Epidermal melanocyte (primary cell): ENCODE data around the gene ADCY5.

Source experiments
- DNase-seq: peaks from one replicate; pipeline ENCODE4 v3.0.0; 2011; ENCODE audit warnings: low spot score; ENCODE audit not compliant: insufficient read length

The ADCY5 gene

GRCh38 chr3:123328851-123329635 is 119.8 kb downstream of the ADCY5 start:
- peak; percentile 76 for DNase-seq

GRCh38 chr3:123327956-123328850 is 120.7 kb downstream of the ADCY5 start:
- DNase-seq = no peak

- DNase-seq = no peak
Measured at GRCh38 chr3:123327480-123327879, 121.4 kb downstream of the ADCY5 start.

- DNase-seq = no peak
Measured at GRCh38 chr3:123326531-123326930, 122.4 kb downstream of the ADCY5 start.

- no peak for DNase-seq
Measured at GRCh38 chr3:123325766-123326256, 123.1 kb downstream of the ADCY5 start.

GRCh38 chr3:123324880-123325765 is 123.8 kb downstream of the ADCY5 start:
- no peak for DNase-seq

GRCh38 chr3:123323781-123324180 is 125.1 kb downstream of the ADCY5 start:
- no peak for DNase-seq

GRCh38 chr3:123322866-123323265 is 126.0 kb downstream of the ADCY5 start:
- DNase-seq = no peak

- DNase-seq = no peak
Measured at GRCh38 chr3:123321806-123322205, 127.1 kb downstream of the ADCY5 start.

GRCh38 chr3:123320221-123320620 is 128.7 kb downstream of the ADCY5 start:
- no peak for DNase-seq

- no peak for DNase-seq
Measured at GRCh38 chr3:123319760-123320159, 129.1 kb downstream of the ADCY5 start.

GRCh38 chr3:123318374-123318773 is 130.5 kb downstream of the ADCY5 start:
- DNase-seq = no peak

GRCh38 chr3:123317716-123318115 is 131.2 kb downstream of the ADCY5 start:
- no peak for DNase-seq

GRCh38 chr3:123315271-123315595 is 133.7 kb downstream of the ADCY5 start:
- DNase-seq = no peak

GRCh38 chr3:123314359-123315270 is 134.3 kb downstream of the ADCY5 start:
- no peak for DNase-seq

GRCh38 chr3:123313889-123314288 is 135.0 kb downstream of the ADCY5 start:
- DNase-seq = no peak

GRCh38 chr3:123312331-123313265 is 136.3 kb downstream of the ADCY5 start:
- DNase-seq = no peak

- DNase-seq = no peak
Measured at GRCh38 chr3:123311201-123311600, 137.7 kb downstream of the ADCY5 start.

GRCh38 chr3:123310741-123311140 is 138.1 kb downstream of the ADCY5 start:
- DNase-seq = no peak
